H1 (cell line): ENCODE results near the gene ZNF516. TPM values are rescaled to one million over a fixed set of nuclear protein-coding genes. Genes with fewer than 3 reads are reported as not detected.

Experiments
- CTCF ChIA-PET: fragments of 300-600 bp; sonication (Branson Sonifier 250); formaldehyde crosslinking; loops from one replicate; lab custom pipeline; 2021; ENCODE audit not compliant: partially characterized antibody; lab: Charles Lee
- POLR2A ChIA-PET: fragments of 300-600 bp; sonication (Branson Sonifier 250); formaldehyde crosslinking; loops from one replicate; lab custom pipeline; 2021; ENCODE audit warnings: inconsistent platforms; ENCODE audit not compliant: partially characterized antibody; lab: Charles Lee
- DNase-seq, 2 experiments: peaks; one replicate each; pipeline versions ENCODE4 v3.0.0 to v3.0.0-alpha.2; 2010 to 2022; ENCODE audit warnings: low spot score in 2 of 2, low read depth in 1 of 2, mixed read lengths in 1 of 2
- FAIRE-seq: peaks from 2 replicates; lab custom pipeline; 2011; peaks lifted over from hg19 to GRCh38; lab: Jason Lieb, UNC
- H2AFZ ChIP-seq: 2 replicates; pipeline ENCODE4 v1.8.1; 2012; ENCODE audit warnings: low read length, inconsistent platforms
- H2AK5ac ChIP-seq: 2 replicates; pipeline ENCODE4 v1.6.1; 2013; ENCODE audit warnings: low read depth, low read length
- H2BK120ac ChIP-seq: replicated peaks from 2 replicates; pipeline ENCODE3; 2013; ENCODE audit warnings: low read depth, low read length, inconsistent platforms
- H2BK12ac ChIP-seq: 2 replicates; pipeline ENCODE4 v1.6.1; 2013; ENCODE audit warnings: low read depth, low read length
- H2BK15ac ChIP-seq: 2 replicates; pipeline ENCODE4 v1.6.1; 2013; ENCODE audit warnings: low read length
- H2BK20ac ChIP-seq: 2 replicates; pipeline ENCODE4 v1.6.1; 2013; ENCODE audit warnings: low read length
- H2BK5ac ChIP-seq: 2 replicates; pipeline ENCODE4 v1.6.1; 2013; ENCODE audit warnings: low read depth, low read length
- H3K14ac ChIP-seq: 2 replicates; pipeline ENCODE4 v1.6.1; 2013; ENCODE audit warnings: inconsistent platforms; ENCODE audit not compliant: insufficient read length
- H3K18ac ChIP-seq: 2 replicates; pipeline ENCODE4 v1.6.1; 2013; ENCODE audit warnings: low read length; ENCODE audit errors: extremely low read depth
- H3K23ac ChIP-seq: 2 replicates; pipeline ENCODE4 v1.6.1; 2013; ENCODE audit warnings: inconsistent platforms; ENCODE audit not compliant: insufficient read length
- H3K23me2 ChIP-seq: 2 replicates; pipeline ENCODE4 v1.6.1; 2013; ENCODE audit warnings: low read depth, low read length
- H3K27ac ChIP-seq: 2 replicates; pipeline ENCODE4 v1.6.1; 2011; ENCODE audit warnings: low read depth, low read length, inconsistent platforms
- H3K27me3 ChIP-seq, 4 experiments: replicated peaks in 1 of 4; 1 replicate in 1 of 4; 2 replicates in 3 of 4; pipeline versions ENCODE4 v1.6.1 to v1.8.1; 2011 to 2013; ENCODE audit warnings: low read length in 3 of 4, mild to moderate bottlenecking in 3 of 4, inconsistent platforms in 2 of 4, mixed read lengths in 2 of 4, moderate library complexity in 1 of 4; ENCODE audit not compliant: control insufficient read depth in 3 of 4, insufficient read depth in 3 of 4; ENCODE audit errors: extremely low read depth in 1 of 4
- H3K36me3 ChIP-seq, 4 experiments: 2 replicates each; pipeline versions ENCODE4 v1.6.1 to v1.8.1; 2011 to 2013; ENCODE audit warnings: mild to moderate bottlenecking in 4 of 4, low read length in 3 of 4, moderate library complexity in 2 of 4, control low read depth in 1 of 4, inconsistent platforms in 1 of 4; ENCODE audit not compliant: insufficient read depth in 4 of 4, control insufficient read depth in 2 of 4
- H3K4ac ChIP-seq: replicated peaks from 2 replicates; pipeline ENCODE3; 2013; ENCODE audit warnings: low read length, low read depth, mixed read lengths, inconsistent platforms; ENCODE audit not compliant: insufficient read length
- H3K4me1 ChIP-seq, 4 experiments: replicated peaks in 1 of 4; 1 replicate in 1 of 4; 2 replicates in 3 of 4; pipeline versions ENCODE4 v1.6.1 to v1.8.1; 2011 to 2013; ENCODE audit warnings: low read length in 3 of 4, inconsistent platforms in 2 of 4, mixed read lengths in 1 of 4; ENCODE audit not compliant: insufficient read depth in 4 of 4, control insufficient read depth in 3 of 4
- H3K4me2 ChIP-seq, 2 experiments: 2 replicates each; pipeline versions ENCODE4 v1.6.1 to v1.8.1; 2011 to 2013; ENCODE audit warnings: low read depth in 2 of 2, low read length in 2 of 2, control low read depth in 1 of 2, inconsistent platforms in 1 of 2, mild to moderate bottlenecking in 1 of 2; ENCODE audit not compliant: insufficient read depth in 1 of 2
- H3K4me3 ChIP-seq, 4 experiments: fragments of 200-600, 300-600 bp in 1 of 4; sonication (generic), shearing (Covaris generic), sonication (Bioruptor Twin) in 1 of 4; 2 replicates each; pipeline versions ENCODE4 v1.5.1 to v1.8.1; 2011 to 2016; ENCODE audit warnings: low read length in 4 of 4, low read depth in 3 of 4, control low read depth in 2 of 4, inconsistent platforms in 2 of 4, mild to moderate bottlenecking in 2 of 4, mixed read lengths in 1 of 4, moderate library complexity in 1 of 4; ENCODE audit not compliant: insufficient read depth in 2 of 4; ENCODE audit errors: extremely low read depth in 1 of 4
- H3K56ac ChIP-seq: replicated peaks from 2 replicates; pipeline ENCODE3; 2013; ENCODE audit warnings: low read depth, mild to moderate bottlenecking, mixed read lengths, low read length, inconsistent platforms; ENCODE audit not compliant: insufficient read length
- H3K79me1 ChIP-seq: 2 replicates; pipeline ENCODE4 v1.6.1; 2013; ENCODE audit warnings: low read depth, low read length, control low read depth
- H3K79me2 ChIP-seq, 2 experiments: 2 replicates each; pipeline versions ENCODE4 v1.6.1 to v1.8.1; 2012 to 2013; ENCODE audit warnings: low read length in 2 of 2, mild to moderate bottlenecking in 2 of 2, inconsistent platforms in 1 of 2; ENCODE audit not compliant: insufficient read depth in 2 of 2, control insufficient read depth in 1 of 2
- H3K9ac ChIP-seq, 4 experiments: replicated peaks in 1 of 4; 1 replicate in 1 of 4; 2 replicates in 3 of 4; pipeline versions ENCODE4 v1.6.1 to v1.8.1; 2011 to 2013; ENCODE audit warnings: low read depth in 3 of 4, low read length in 3 of 4, control low read depth in 2 of 4, mild to moderate bottlenecking in 2 of 4, moderate library complexity in 2 of 4, inconsistent platforms in 1 of 4; ENCODE audit errors: extremely low read depth in 1 of 4
- H3K9me3 ChIP-seq, 2 experiments: 2 replicates each; pipeline versions ENCODE4 v1.6.1 to v1.8.1; 2012 to 2013; ENCODE audit warnings: mild to moderate bottlenecking in 2 of 2, moderate library complexity in 2 of 2, control low read depth in 1 of 2, inconsistent platforms in 1 of 2, low read depth in 1 of 2, low read length in 1 of 2, mixed read lengths in 1 of 2; ENCODE audit not compliant: insufficient read depth in 2 of 2
- H4K20me1 ChIP-seq, 2 experiments: replicated peaks in 1 of 2; 2 replicates each; pipeline versions ENCODE3 to v1.8.1; 2011 to 2013; ENCODE audit warnings: inconsistent platforms in 2 of 2, low read length in 2 of 2, mild to moderate bottlenecking in 1 of 2; ENCODE audit not compliant: insufficient read depth in 2 of 2, control insufficient read depth in 1 of 2
- H4K5ac ChIP-seq: 2 replicates; pipeline ENCODE4 v1.6.1; 2013; ENCODE audit warnings: low read length, low read depth, mixed read lengths, inconsistent platforms; ENCODE audit not compliant: insufficient read length
- H4K8ac ChIP-seq: 2 replicates; pipeline ENCODE4 v1.8.0; 2013; ENCODE audit warnings: mild to moderate bottlenecking, moderate library complexity, low read length, inconsistent platforms; ENCODE audit not compliant: insufficient read depth; ENCODE audit errors: extremely low read depth
- H4K91ac ChIP-seq: replicated peaks from 2 replicates; pipeline ENCODE3; 2013; ENCODE audit warnings: low read length, mixed read lengths, inconsistent platforms; ENCODE audit not compliant: insufficient read length
- BACH1 ChIP-seq: IDR thresholded peaks from 2 replicates; pipeline ENCODE4 v1.6.1; 2012; ENCODE audit warnings: low read length, improper control_type of control experiment
- BRCA1 ChIP-seq: IDR thresholded peaks from 2 replicates; pipeline ENCODE4 v1.6.1; 2012; ENCODE audit warnings: low read depth, low read length, improper control_type of control experiment
- CBX8 ChIP-seq: fragments of 300-800, 300-1000 bp; sonication (generic); IDR thresholded peaks from 2 replicates; pipeline ENCODE4 v1.7.1; 2016; ENCODE audit warnings: low read depth, low read length, borderline replicate concordance
- GABPA ChIP-seq: IDR thresholded peaks from 2 replicates; pipeline ENCODE4 v1.6.1; 2011; ENCODE audit warnings: mild to moderate bottlenecking, low read length, moderate library complexity, borderline replicate concordance; ENCODE audit not compliant: insufficient read depth
- POU5F1 ChIP-seq: IDR thresholded peaks from 2 replicates; pipeline ENCODE4 v1.6.1; 2011; ENCODE audit warnings: low read depth, mild to moderate bottlenecking, low read length, moderate library complexity
- SIX5 ChIP-seq: IDR thresholded peaks from 2 replicates; pipeline ENCODE4 v1.6.1; 2011; ENCODE audit warnings: mild to moderate bottlenecking, low read depth, low read length
- TBP ChIP-seq: IDR thresholded peaks from 2 replicates; pipeline ENCODE4 v1.6.1; 2011; ENCODE audit warnings: low read depth, low read length, improper control_type of control experiment
- WGBS, 2 experiments: shearing (Covaris generic) in 1 of 2; methylation state at CpG; one replicate each; pipeline versions ENCODE4 v1.1.6 to v1.1.7; 2013 to 2015; ENCODE audit warnings: low lambda C conversion rate in 2 of 2, mixed read lengths in 2 of 2, inconsistent platforms in 1 of 2, low coverage in 1 of 2, missing lambda C conversion rate in 1 of 2; ENCODE audit not compliant: insufficient replicate concordance in 2 of 2, insufficient coverage in 1 of 2, insufficient read length in 1 of 2; ENCODE audit errors: extremely low coverage in 1 of 2, missing lambda C conversion rate in 1 of 2; 5-methylcytosine and 5-hydroxymethylcytosine counted together
- polyA plus RNA-seq, 7 experiments: library from polyadenylated mRNA; depleted of rRNA in 3 of 7; stranded (reverse) in 5 of 7; unstranded in 2 of 7; fragments of >200 nt in 5 of 7; fragments of 200-250 nt in 2 of 7; gene quantifications; 1 replicate in 5 of 7; 2 replicates in 1 of 7; 4 replicates in 1 of 7; pipeline versions ENCODE4 v1.2.1 to v1.2.3, GENCODE V29; 2011 to 2013; ENCODE audit warnings: missing spikeins in 2 of 7, mixed read lengths in 2 of 7
- total RNA-seq: library from RNA; stranded (reverse); fragmentation: NEBNext Ultra II Directional; extraction: Animal tissue kit (Norgen Biotek cat#: 25700); gene quantifications from 2 replicates; pipeline ENCODE4 v1.2.1, GENCODE V29; 2021
- TF ChIP-seq, protein P1 (sequence below): IDR thresholded peaks from 2 replicates; pipeline ENCODE4 v1.6.1; 2012; ENCODE audit warnings: inconsistent platforms

ZNF516 gene
- total and polyA plus RNA-seq, 2 of the 8 experiments (the other 6 are each of a cell fraction or from before 2014, with no cell fraction given) = 7.3 to 17.0 TPM

DNA sequence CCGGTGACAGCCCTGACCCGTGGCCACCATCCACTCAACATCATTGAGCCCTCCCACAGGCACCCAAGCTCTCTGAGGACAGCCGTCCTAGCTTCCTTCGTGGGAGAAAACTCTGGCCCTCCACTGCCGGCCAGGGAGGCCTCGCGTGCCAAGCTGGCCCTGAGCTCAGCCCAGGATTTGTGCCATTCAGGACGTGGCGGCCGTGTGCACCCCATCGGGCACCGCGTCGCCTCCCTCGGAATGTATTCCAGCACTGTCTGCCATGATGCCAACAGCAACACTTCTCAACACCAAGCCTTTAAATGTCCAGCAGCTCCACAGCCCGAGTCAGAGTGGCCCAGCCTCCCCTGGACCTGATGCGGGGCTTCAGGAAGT lies 35.7 kb downstream of the ZNF516 start:
- Histone ChIP-seq H3K79me2 (peaks cover 0 to 10% of the 10 kb centered on the region in 2 experiments; a peak in 1 of 4 replicates), H2BK120ac (no peak overlapping the region), H3K23ac (no peak overlapping the region), H3K56ac (no peak overlapping the region), H4K8ac (peak overlapping the region; percentile 19; the same call in 1 of the 2 replicates), H4K20me1 (peaks cover 0 to 16% of the 10 kb centered on the region in 2 experiments), H2BK12ac (no peak overlapping the region), H4K91ac (no peak overlapping the region), H4K5ac (no peak overlapping the region), H3K23me2 (no peaks in the 10 kb centered on the region), H2BK20ac (no peak overlapping the region), H3K79me1 (peaks cover 3% of the 10 kb centered on the region), H3K4me1 (peaks cover 0 to 6% (median 3%) of the 10 kb centered on the region in 4 experiments; a peak in 3 of 7 replicates), H2AFZ (no peak overlapping the region), H2BK15ac (no peak overlapping the region), H3K36me3 (peaks cover 0 to 5% (median under 1%) of the 10 kb centered on the region in 4 experiments; a peak in 1 of 8 replicates), H3K14ac (no peak overlapping the region), H3K4me2 (no peak overlapping the region), H3K18ac (no peak overlapping the region), H3K4me3 (no peak overlapping the region), H3K27ac (no peak overlapping the region), H2AK5ac (0 out of 2 replicates have a peak overlapping the region, but pooled peaks have one; percentile 34), H3K27me3 (0 out of 7 replicates have a peak, but pooled peaks cover 0 to 2% (median 0%) of the 10 kb centered on the region in 4 experiments), H3K9ac (no peak overlapping the region), H2BK5ac (no peak overlapping the region), H3K4ac (no peak overlapping the region), H3K9me3 (no peaks in the 10 kb centered on the region)
- CTCF ChIA-PET = interaction anchor here (0.9 to 1.7 kb wide), 3 partner anchors 30 to 199 kb away, joined by 3 to 4 read pairs (median 3); no protein-coding TSS in a partner anchor
- no peak for TF ChIP-seq GABPA
- no peak for TF ChIP-seq TBP
- TF ChIP-seq SIX5 = no peak
- TF ChIP-seq BRCA1 = no peak
- TF ChIP-seq BACH1 = no peak
- no peak for TF ChIP-seq CBX8
- TF ChIP-seq POU5F1 = no peak
- TF ChIP-seq, protein P1, sequence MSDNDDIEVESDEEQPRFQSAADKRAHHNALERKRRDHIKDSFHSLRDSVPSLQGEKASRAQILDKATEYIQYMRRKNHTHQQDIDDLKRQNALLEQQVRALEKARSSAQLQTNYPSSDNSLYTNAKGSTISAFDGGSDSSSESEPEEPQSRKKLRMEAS = no peak
- POLR2A ChIA-PET = no interaction called here
- DNase-seq (peak in 1 of 2 experiments; percentile 33), FAIRE-seq (no peak)
- WGBS, 2 experiments = 97% methylated on average over 14 of the region's 17 CpGs; no CpG with 5 or more reads in 1 of the 2 experiments
